Osteoblast (primary cell): Measurements from ENCODE around the gene CDKN2B-AS1. TPM values are rescaled to one million over a fixed set of nuclear protein-coding genes. Genes with fewer than 3 reads are reported as not detected.

ENCODE experiments used
- DNase-seq: peaks from one replicate; pipeline ENCODE4 v3.0.0; 2011; ENCODE audit warnings: low spot score, mixed read lengths; ENCODE audit not compliant: insufficient read length; ENCODE audit errors: missing footprints
- H2AFZ ChIP-seq: 2 replicates; pipeline ENCODE4 v1.6.0; 2011; ENCODE audit warnings: mild to moderate bottlenecking, low read length
- H3K27ac ChIP-seq: 2 replicates; pipeline ENCODE4 v1.5.1; 2011; ENCODE audit warnings: mild to moderate bottlenecking, low read depth, low read length, moderate library complexity
- H3K27me3 ChIP-seq: 2 replicates; pipeline ENCODE4 v1.6.0; 2012; ENCODE audit warnings: mild to moderate bottlenecking, control low read depth, inconsistent platforms, low read length, moderate library complexity; ENCODE audit not compliant: insufficient read depth
- H3K36me3 ChIP-seq: 2 replicates; pipeline ENCODE4 v1.5.1; 2011; ENCODE audit warnings: mild to moderate bottlenecking, low read length, control low read depth, moderate library complexity; ENCODE audit not compliant: insufficient read depth
- H3K4me1 ChIP-seq: 2 replicates; pipeline ENCODE4 v1.5.1; 2011; ENCODE audit warnings: mild to moderate bottlenecking, low read length, control low read depth, moderate library complexity; ENCODE audit not compliant: insufficient read depth
- H3K4me2 ChIP-seq: 2 replicates; pipeline ENCODE4 v1.6.0; 2011; ENCODE audit warnings: mild to moderate bottlenecking, low read length; ENCODE audit not compliant: insufficient read depth
- H3K4me3 ChIP-seq: fragments of 200-600 bp; sonication (generic); 3 replicates; pipeline ENCODE4 v1.5.1; 2012; ENCODE audit warnings: mild to moderate bottlenecking, low read length, inconsistent platforms; ENCODE audit not compliant: insufficient read depth
- H3K79me2 ChIP-seq: 2 replicates; pipeline ENCODE4 v1.6.0; 2012; ENCODE audit warnings: mild to moderate bottlenecking, low read length, control low read depth, inconsistent platforms; ENCODE audit not compliant: insufficient read depth
- H3K9me3 ChIP-seq: 2 replicates; pipeline ENCODE4 v1.5.1; 2011; ENCODE audit warnings: low read depth, low read length, control low read depth
- H4K20me1 ChIP-seq: 2 replicates; pipeline ENCODE4 v1.6.0; 2012; ENCODE audit warnings: mild to moderate bottlenecking, low read length, control low read depth; ENCODE audit not compliant: insufficient read depth
- total RNA-seq: library from RNA; depleted of rRNA; stranded (reverse); fragments of >200 nt; gene quantifications from 2 replicates; pipeline ENCODE4 v1.2.3, GENCODE V29; 2012
- TF ChIP-seq, protein P1 (sequence below): IDR thresholded peaks from 2 replicates; pipeline ENCODE4 v1.5.1; 2011; ENCODE audit warnings: mild to moderate bottlenecking, low read depth, low read length, moderate library complexity; ENCODE audit errors: extremely low read depth

The CDKN2B-AS1 gene
- total RNA-seq, 1 donor, result 15.2 TPM

DNA sequence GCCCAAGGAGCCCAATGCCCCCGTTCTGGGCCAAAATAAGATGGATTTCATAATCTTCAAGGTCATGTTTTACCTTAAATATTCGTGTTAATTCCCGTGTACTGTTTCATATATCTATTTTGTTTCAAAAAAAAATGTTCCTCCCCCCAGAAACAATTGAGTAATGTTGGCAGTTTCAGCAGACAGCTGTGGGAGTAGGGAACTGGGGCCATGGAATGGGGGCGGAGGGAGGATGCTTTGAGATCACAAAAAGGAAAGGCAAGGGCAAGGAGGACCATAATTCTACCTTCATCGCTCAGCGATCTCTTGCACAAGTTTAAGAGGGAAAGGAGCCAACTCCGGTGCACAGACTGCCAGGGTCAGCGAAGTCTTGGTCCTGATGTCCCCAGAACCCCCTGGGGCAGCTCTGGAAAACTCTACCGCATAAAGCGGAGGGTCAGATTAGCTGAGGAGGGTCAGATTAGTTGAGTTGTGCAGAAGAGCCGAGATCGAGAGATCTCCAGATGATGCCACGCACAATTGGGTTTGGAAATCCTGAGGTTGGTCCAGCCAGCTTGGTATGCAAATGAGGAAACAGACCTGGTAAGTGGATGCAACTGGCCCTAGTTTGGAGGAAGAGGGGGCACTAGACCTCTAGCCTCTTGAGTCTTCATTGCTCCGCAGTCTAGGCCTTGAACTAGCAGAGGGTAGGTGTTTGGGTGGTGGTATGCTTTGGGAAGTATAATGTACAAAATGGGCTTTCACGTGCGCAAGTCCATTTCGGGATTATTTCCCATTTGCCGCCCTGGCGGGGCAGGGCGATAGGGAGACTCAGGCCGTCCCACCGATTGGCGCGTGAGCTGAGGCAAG is 24.4 kb upstream of the CDKN2B-AS1 start:
- no peak for DNase-seq
- no peak overlapping the region for H3K4me2 ChIP-seq
- H3K9me3 ChIP-seq, result no peaks in the 10 kb centered on the region
- H3K27me3 ChIP-seq, result peaks cover 82% of the 10 kb centered on the region
- no peak overlapping the region for H3K4me3 ChIP-seq
- H3K27ac ChIP-seq, result no peak overlapping the region
- peaks cover 23% of the 10 kb centered on the region for H4K20me1 ChIP-seq
- peaks cover 2% of the 10 kb centered on the region for H3K79me2 ChIP-seq
- peaks cover 5% of the 10 kb centered on the region for H3K36me3 ChIP-seq
- H3K4me1 ChIP-seq, result peaks cover 30% of the 10 kb centered on the region
- TF ChIP-seq, protein P1, sequence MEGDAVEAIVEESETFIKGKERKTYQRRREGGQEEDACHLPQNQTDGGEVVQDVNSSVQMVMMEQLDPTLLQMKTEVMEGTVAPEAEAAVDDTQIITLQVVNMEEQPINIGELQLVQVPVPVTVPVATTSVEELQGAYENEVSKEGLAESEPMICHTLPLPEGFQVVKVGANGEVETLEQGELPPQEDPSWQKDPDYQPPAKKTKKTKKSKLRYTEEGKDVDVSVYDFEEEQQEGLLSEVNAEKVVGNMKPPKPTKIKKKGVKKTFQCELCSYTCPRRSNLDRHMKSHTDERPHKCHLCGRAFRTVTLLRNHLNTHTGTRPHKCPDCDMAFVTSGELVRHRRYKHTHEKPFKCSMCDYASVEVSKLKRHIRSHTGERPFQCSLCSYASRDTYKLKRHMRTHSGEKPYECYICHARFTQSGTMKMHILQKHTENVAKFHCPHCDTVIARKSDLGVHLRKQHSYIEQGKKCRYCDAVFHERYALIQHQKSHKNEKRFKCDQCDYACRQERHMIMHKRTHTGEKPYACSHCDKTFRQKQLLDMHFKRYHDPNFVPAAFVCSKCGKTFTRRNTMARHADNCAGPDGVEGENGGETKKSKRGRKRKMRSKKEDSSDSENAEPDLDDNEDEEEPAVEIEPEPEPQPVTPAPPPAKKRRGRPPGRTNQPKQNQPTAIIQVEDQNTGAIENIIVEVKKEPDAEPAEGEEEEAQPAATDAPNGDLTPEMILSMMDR, result no peak
- H2AFZ ChIP-seq, result no peak overlapping the region

DNA sequence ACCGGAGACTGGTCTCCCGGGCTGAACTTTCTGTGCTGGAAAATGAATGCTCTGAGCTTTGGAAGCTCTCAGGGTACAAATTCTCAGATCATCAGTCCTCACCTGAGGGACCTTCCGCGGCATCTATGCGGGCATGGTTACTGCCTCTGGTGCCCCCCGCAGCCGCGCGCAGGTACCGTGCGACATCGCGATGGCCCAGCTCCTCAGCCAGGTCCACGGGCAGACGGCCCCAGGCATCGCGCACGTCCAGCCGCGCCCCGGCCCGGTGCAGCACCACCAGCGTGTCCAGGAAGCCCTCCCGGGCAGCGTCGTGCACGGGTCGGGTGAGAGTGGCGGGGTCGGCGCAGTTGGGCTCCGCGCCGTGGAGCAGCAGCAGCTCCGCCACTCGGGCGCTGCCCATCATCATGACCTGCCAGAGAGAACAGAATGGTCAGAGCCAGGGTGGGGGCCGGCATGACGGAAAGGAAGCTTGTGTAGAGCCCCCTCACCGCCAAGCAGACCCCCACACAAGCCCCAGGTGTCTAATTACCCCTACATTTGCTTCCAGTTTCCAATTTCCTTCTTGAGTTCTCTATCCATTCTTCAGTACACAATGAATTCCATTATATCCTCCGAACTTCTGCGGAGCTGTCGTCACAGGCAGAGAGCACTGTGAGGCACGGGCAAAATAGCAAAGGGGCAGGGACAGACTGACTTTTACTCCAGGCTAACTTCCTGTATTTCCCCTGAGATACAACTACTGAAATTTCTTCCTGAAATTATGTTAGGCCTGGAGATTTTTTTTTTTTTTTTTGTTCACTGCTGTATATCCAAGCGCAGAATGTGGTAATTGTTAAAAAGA is 23.6 kb upstream of the CDKN2B-AS1 start:
- Histone ChIP-seq H4K20me1 (peaks cover 23% of the 10 kb centered on the region), H3K4me1 (peaks cover 27% of the 10 kb centered on the region), H2AFZ (no peak overlapping the region), H3K27me3 (peaks cover 87% of the 10 kb centered on the region), H3K79me2 (peaks cover 2% of the 10 kb centered on the region), H3K4me3 (no peak overlapping the region), H3K36me3 (peaks cover 5% of the 10 kb centered on the region), H3K9me3 (no peaks in the 10 kb centered on the region), H3K27ac (no peak overlapping the region), H3K4me2 (no peak overlapping the region)
- TF ChIP-seq, protein P1, result no peak
- no peak for DNase-seq

DNA sequence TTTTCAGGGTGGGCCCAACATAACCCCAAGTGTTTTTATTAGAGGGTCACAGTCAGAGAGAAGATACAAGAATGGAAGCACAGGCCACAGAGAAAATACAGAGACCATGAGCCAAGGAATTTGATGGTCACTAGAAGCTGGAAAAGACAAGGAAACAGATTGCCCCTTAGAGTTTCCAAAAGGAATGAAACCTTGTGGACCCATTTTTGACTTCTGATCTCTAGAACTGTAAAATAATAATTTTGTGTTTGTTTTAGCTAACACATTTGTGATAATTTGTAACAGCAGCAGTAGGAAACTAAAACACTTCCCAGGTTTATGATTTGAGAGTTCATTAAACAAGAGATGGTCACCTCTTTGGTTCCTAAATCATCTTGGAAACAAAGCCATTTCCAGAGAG is 22.2 kb upstream of the CDKN2B-AS1 start:
- H3K79me2 ChIP-seq, result peaks cover 2% of the 10 kb centered on the region
- TF ChIP-seq, protein P1, result no peak
- H3K27me3 ChIP-seq, result peaks cover 98% of the 10 kb centered on the region
- H4K20me1 ChIP-seq, result peaks cover 23% of the 10 kb centered on the region
- peaks cover 5% of the 10 kb centered on the region for H3K36me3 ChIP-seq
- no peaks in the 10 kb centered on the region for H3K9me3 ChIP-seq
- H3K27ac ChIP-seq, result no peak overlapping the region
- no peak overlapping the region for H3K4me2 ChIP-seq
- H3K4me1 ChIP-seq, result peaks cover 27% of the 10 kb centered on the region
- H3K4me3 ChIP-seq, result no peak overlapping the region
- no peak overlapping the region for H2AFZ ChIP-seq
- no peak for DNase-seq

DNA sequence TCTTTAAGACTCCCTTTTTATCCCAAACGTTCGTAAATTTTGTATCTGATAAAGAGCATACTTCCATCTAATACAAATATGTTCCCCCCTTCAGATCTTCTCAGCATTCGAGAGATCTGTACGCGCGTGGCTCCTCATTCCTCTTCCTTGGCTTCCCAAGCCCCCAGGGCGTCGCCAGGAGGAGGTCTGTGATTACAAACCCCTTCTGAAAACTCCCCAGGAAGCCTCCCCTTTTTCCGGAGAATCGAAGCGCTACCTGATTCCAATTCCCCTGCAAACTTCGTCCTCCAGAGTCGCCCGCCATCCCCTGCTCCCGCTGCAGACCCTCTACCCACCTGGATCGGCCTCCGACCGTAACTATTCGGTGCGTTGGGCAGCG is 20.3 kb upstream of the CDKN2B-AS1 start:
- Histone ChIP-seq H3K4me2 (peak overlapping the region; percentile 81), H3K79me2 (peaks cover 2% of the 10 kb centered on the region), H3K4me3 (peak overlapping the region; percentile 84), H3K4me1 (peaks cover 20% of the 10 kb centered on the region), H2AFZ (peak overlapping the region; percentile 59), H4K20me1 (peaks cover 23% of the 10 kb centered on the region), H3K27ac (no peak overlapping the region), H3K36me3 (peaks cover 5% of the 10 kb centered on the region), H3K9me3 (no peaks in the 10 kb centered on the region), H3K27me3 (peaks cover 93% of the 10 kb centered on the region)
- no peak for DNase-seq
- TF ChIP-seq, protein P1, result no peak
